Skin epidermis (tissue), 12 donors: ENCODE data around the gene RGMB.
A peak's percentile ranks its signal among the peaks of the same experiment; 100 is the strongest.

Experiments
- H3K27ac ChIP-seq, 21 experiments: fragments of 200-600 bp; sonication (generic) in 11 of 21; one replicate each; pipeline ENCODE4 v1.5.0; 2020; ENCODE audit warnings: mild to moderate bottlenecking in 3 of 21, inconsistent platforms in 2 of 21, moderate library complexity in 2 of 21
- H3K4me3 ChIP-seq, 7 experiments: fragments of 200-600 bp; sonication (generic) in 2 of 7; one replicate each; pipeline ENCODE4 v1.5.0; 2020; ENCODE audit warnings: inconsistent platforms in 2 of 7, mild to moderate bottlenecking in 2 of 7, moderate library complexity in 1 of 7

The RGMB gene

GRCh38 chr5:98765815-98766214, 7.6 kb upstream of the RGMB start:
- no peak overlapping the region for H3K4me3 ChIP-seq
- H3K27ac ChIP-seq, result no peak overlapping the region

- H3K4me3 ChIP-seq, result no peak overlapping the region
- no peak overlapping the region for H3K27ac ChIP-seq
Measured at GRCh38 chr5:98767581-98767980, 5.9 kb upstream of the RGMB start.

- Histone ChIP-seq H3K27ac (peak overlapping the region in 17 of 21 experiments; percentile 0 to 85 (median 66)), H3K4me3 (peak overlapping the region; percentile 41 to 71 (median 57))
Measured at GRCh38 chr5:98768160-98768959, 5.1 kb upstream of the RGMB start.

GRCh38 chr5:98768960-98769209, 4.6 kb upstream of the RGMB start:
- Histone ChIP-seq H3K4me3 (peak overlapping the region; percentile 41 to 71 (median 57)), H3K27ac (peak overlapping the region in 18 of 21 experiments; percentile 0 to 85 (median 66))

DNA sequence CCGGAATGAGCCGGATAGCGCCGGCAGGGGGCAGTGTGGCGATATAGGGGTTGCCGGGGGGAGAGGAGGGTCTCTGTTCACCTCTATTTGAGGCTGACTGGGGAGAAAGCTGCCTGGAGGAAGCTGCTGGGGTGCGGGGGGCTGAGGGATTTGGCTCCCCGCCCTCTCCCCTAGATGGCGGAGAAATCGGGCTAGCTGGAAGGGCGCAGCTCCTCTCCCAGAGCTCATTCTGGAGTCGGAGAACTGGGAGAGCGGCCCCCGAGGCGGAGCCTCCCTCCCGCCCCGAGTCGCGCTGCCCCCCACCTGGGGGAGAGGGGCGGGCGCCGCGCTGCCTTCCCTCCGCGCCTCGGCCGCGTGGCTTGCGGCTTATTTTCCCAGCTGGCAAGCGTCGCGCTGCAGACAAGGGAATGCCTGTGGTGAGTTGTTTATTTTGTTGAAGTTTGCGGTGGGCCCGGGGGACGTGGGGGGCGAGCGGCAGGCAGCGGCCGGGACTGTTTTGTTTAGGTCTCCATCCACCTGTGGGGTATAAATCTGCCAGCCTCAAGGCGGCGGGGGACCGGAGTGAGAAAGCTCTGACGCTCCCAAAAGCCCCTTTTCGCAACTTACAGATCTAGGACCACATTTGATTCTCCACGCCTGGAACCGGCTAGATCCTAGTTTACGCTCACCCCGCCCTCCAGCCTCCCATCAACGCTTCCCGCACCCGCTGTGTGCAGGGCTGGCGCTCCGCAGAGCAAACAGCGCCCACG, 4.1 kb upstream of the RGMB start:
- Histone ChIP-seq H3K27ac (peak overlapping the region in 18 of 21 experiments; percentile 19 to 85 (median 66)), H3K4me3 (peak overlapping the region; percentile 41 to 71 (median 57))

GRCh38 chr5:98769959-98770208, 3.6 kb upstream of the RGMB start:
- peak overlapping the region in 18 of 21 experiments; percentile 36 to 85 (median 66) for H3K27ac ChIP-seq
- H3K4me3 ChIP-seq, result peak overlapping the region; percentile 41 to 71 (median 57)

DNA sequence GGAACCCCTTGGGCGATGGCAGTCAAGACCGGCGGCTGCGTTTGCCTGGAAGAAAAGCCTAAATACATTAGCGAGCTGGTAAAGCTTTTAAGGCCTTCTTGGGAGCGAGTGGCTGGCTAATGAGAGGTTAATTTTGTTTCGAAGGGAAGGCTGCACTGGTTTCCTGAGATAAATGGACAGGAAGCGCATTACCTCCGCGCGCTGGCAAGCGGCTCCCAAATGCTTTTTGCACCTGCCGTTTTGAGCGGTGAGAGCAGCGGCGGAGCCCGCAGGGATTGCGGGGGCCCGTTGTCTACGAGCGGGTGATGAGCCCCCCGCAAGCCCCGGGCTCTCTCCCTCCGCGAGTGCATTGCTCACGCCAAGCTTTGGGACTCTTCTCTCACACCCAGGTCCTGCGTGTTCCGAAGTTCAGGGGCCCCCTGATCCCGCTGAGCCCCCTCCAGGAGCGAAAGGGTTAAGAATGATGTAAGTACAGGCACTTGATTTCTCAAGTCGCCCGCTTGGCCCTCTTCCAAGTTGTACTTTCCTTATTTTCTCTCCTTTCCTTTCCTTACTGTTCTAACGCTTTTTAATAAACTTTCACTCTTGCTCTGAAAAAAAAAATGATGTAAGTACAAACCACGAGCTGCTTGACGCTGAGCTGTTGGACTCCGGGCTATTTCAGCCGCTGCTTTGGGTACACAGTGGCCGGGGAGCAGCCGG, 3.1 kb upstream of the RGMB start:
- H3K27ac ChIP-seq, result peak overlapping the region in 18 of 21 experiments; percentile 36 to 85 (median 66)

DNA sequence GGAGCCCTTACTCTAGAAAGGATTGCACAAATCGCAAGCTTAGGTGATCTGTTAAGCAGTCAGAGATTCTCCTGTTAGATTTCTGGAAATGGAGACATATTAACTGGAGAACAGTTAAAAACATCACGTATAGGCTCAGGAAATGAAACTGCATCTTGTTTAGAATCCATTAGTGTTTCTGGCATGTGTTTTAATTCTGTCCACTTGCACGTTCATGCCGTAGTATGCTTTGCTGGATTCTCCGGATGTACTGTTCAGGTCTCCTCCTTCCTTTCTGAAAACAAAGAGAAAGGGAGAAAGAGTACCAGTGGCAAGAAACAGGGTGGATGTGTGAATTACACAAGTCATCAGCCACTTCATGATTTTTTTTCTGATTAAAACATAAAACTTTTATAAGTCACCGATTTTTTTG, 2.5 kb upstream of the RGMB start:
- peak overlapping the region; percentile 41 to 71 (median 57) for H3K4me3 ChIP-seq
- H3K27ac ChIP-seq, result peak overlapping the region in 16 of 21 experiments; percentile 36 to 85 (median 64)

More for the DNA sequence above, 3.1 kb upstream of the RGMB start:
- H3K4me3 ChIP-seq, result peak overlapping the region; percentile 41 to 71 (median 57)

- H3K27ac ChIP-seq, result peak overlapping the region in 10 of 21 experiments; percentile 36 to 85 (median 70)
- H3K4me3 ChIP-seq, result peak overlapping the region; percentile 41 to 71 (median 57)
Measured at GRCh38 chr5:98771382-98772109, 1.9 kb upstream of the RGMB start.

GRCh38 chr5:98772415-98773213, 849 bp upstream of the RGMB start:
- peak overlapping the region in 18 of 21 experiments; percentile 43 to 96 (median 88) for H3K27ac ChIP-seq
- peak overlapping the region; percentile 59 to 97 (median 90) for H3K4me3 ChIP-seq

GRCh38 chr5:98773214-98773463, 324 bp upstream of the RGMB start:
- peak overlapping the region in 18 of 21 experiments; percentile 43 to 96 (median 88) for H3K27ac ChIP-seq
- H3K4me3 ChIP-seq, result peak overlapping the region; percentile 59 to 97 (median 90)

DNA sequence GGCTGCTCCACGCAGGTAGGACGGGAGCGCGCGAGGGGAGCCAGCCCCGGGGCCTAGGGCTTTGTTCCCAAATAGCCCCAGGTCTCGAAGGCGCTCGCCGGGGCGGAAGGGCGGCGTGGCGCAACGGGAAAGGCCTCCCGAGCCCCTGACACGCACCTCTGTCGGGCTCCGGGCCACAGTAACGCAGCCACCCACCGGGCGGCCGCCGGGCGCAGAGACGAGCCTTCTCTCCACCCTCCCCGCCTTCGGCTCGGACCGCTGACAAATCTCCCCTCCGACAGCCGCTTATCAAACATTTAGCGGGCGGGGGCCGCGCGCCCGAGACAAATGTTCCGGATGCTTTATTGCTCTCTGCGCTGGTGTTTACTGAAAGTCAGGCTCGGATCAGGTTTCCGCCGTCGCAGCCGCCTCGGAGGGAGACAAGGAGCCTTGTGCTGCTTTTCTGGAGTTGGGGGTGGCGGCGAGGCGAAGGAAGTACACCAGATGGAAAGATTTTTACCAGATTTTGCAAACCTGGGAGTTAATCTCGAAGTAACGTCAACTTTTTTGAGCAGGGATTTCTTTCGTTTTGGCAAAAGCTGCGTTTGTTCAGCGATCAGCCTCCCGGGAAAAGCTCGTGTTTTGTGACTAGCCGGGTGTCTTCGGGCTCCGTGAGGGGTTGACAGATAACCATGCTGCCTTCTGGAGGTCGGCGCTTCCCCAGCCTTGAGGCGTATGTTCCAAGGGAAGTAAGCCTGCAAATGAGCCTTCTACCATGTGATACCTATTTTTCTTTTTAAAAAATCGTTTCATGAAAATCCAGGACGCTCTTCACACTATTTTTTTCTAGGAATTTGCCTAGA, 950 bp downstream of the RGMB start:
- Histone ChIP-seq H3K4me3 (peak overlapping the region; percentile 59 to 97 (median 90)), H3K27ac (peak overlapping the region; percentile 52 to 96 (median 90))

- peak overlapping the region in 13 of 21 experiments; percentile 87 to 96 (median 92) for H3K27ac ChIP-seq
- peak overlapping the region; percentile 59 to 97 (median 90) for H3K4me3 ChIP-seq
Measured at GRCh38 chr5:98775246-98776065, 2.0 kb downstream of the RGMB start.

DNA sequence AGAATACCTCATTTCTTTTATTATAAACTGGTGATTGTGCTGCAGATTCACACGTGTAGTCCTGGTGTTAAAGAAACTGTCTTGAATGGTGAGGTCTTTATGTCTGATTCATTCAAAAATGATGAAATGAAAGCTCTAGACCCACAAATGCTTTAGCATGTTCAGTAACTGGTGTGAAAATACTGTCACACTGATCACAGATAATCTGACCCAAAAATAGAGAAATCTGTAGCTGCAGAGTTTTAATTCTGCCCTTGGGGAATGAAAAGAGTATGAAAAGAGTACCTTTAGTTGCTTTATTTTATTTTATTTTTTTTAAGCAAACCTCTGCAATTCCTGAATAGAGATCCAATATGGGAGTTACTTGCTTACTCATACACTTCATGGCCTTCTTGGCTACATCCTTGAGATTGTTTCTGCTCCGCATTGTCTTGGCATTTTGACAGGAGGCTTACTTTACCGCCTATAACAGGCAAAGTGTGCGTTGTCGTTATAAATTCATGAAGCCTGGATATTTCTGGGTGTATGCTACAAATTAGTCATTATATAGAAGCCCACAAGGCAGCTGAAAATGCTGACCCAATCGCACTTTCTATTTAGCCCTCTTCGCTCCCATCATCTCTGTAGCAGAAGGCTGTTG, 2.7 kb downstream of the RGMB start:
- peak overlapping the region in 5 of 7 experiments; percentile 88 to 97 (median 90) for H3K4me3 ChIP-seq
- H3K27ac ChIP-seq, result peak overlapping the region in 8 of 21 experiments; percentile 17 to 93 (median 70)

DNA sequence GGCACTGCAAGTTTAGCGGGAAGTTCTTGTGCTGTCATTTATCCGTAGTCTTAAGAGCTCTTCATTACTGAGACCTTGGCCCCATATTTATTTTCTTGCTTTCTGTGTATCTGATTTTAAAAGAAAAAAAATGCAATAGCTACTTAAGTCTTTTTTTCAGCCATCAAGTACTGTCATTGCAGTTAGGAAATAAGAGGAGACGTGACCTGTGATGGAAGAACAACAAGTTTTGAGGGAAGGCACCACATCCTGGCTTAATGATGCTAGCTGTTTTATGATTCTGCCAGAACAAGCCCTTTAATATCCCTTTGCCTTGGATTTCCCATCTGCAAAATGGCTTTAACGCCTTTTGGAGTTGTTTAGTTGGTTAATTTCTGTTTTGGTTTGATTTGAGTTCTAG, 3.8 kb downstream of the RGMB start:
- peak overlapping the region in 2 of 7 experiments; percentile 94 to 97 for H3K4me3 ChIP-seq

GRCh38 chr5:98779264-98779877, 5.9 kb downstream of the RGMB start:
- Histone ChIP-seq H3K27ac (peak overlapping the region in 3 of 21 experiments; percentile 20 to 51 (median 29)), H3K4me3 (no peak overlapping the region)

More for the DNA sequence above, 3.8 kb downstream of the RGMB start:
- H3K27ac ChIP-seq, result no peak overlapping the region
